8988T (cell line): ENCODE measurements around the gene RTKN2.
A peak's percentile ranks its signal among the peaks of the same experiment; 100 is the strongest.
"Not testable (repeated sequence)": the region's sequence is repeated elsewhere in the genome, so short reads cannot be mapped to it uniquely, and the experiment has no call there.

Experiments
- DNase-seq: peaks from one replicate; pipeline ENCODE4 v3.0.0; 2011

RTKN2 gene, protein sequence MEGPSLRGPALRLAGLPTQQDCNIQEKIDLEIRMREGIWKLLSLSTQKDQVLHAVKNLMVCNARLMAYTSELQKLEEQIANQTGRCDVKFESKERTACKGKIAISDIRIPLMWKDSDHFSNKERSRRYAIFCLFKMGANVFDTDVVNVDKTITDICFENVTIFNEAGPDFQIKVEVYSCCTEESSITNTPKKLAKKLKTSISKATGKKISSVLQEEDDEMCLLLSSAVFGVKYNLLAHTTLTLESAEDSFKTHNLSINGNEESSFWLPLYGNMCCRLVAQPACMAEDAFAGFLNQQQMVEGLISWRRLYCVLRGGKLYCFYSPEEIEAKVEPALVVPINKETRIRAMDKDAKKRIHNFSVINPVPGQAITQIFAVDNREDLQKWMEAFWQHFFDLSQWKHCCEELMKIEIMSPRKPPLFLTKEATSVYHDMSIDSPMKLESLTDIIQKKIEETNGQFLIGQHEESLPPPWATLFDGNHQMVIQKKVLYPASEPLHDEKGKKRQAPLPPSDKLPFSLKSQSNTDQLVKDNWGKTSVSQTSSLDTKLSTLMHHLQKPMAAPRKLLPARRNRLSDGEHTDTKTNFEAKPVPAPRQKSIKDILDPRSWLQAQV

DNA sequence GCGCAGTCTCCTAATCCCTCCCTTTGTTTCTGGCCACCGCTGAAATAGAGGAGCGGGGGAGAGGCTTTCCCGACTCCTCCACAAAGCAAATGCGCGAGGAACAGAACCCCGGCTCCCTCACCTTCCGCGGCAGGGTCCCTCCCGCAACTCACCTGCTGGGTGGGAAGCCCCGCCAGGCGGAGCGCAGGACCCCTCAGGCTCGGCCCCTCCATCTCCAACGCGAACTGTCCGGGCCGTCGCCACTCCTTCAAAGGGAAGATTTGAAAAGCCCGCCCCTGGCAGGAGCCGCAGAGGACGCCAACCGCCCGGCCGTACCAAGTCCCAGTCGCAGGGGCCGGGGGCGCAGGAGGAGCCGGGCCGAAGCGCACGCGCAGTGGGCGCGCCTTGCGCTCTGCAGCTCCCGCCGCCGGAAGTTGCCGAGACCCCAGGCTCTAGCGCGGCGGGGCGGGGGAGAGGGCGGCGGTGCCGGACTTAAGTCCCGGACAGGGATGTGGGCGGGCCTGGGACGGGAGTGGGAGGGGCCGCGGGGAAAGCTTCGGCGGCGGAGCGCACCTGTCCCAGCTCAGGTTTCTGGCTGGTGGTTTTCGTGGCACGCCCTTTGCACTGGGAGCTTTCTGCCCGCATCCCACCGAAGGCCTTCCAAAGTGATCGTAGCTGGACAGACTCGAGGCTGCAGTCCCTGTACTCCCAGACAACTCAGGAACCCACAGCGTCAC, at the start of gene RTKN2:
TSS of gene RTKN2 (minus strand) at position 446 of the 716 bp plus-strand sequence. CDS start at position 212, 234 bp downstream.
- DNase-seq: peak; percentile 73

GRCh38 chr10:62317257-62317656, 48.6 kb upstream of the RTKN2 start:
- no peak for DNase-seq

DNA sequence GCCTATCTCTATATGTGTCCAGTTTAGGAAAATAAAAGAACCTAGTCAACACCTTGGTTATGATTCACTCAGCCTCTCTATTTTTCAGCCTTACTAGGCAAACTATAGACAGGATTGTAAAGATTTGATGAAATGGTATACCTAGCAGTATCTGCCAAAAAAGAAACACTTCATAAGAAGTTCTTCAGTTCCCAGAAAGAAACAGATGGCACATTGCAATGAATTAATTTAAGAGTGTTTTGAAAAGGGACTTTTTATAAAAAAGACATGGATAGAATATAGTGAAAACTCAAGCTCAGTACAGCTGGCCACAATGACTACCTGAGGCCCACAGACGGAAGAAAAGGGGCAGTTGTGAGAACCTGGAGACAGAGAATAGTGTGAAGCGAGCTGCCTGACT, 40.6 kb upstream of the RTKN2 start:
- no peak for DNase-seq

DNA sequence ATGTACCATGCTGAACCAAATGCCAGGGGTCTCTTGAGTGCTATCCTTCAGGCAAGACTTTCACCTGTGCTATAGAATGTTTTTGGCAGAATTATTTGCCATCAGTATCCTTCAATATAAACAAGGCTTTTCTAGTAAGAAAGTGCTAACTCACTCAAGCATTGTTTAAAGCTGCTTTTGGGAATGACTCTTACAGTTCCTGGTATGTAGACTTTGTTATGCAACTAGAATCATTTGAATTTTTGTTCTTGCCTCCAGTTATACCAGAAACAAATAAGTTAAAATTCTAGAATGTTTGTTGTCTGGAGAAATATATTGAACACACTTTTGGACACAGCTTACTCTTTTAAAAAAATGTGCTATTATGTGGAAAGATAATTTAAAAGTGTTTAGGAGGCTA, 39.5 kb upstream of the RTKN2 start:
- no peak for DNase-seq

DNA sequence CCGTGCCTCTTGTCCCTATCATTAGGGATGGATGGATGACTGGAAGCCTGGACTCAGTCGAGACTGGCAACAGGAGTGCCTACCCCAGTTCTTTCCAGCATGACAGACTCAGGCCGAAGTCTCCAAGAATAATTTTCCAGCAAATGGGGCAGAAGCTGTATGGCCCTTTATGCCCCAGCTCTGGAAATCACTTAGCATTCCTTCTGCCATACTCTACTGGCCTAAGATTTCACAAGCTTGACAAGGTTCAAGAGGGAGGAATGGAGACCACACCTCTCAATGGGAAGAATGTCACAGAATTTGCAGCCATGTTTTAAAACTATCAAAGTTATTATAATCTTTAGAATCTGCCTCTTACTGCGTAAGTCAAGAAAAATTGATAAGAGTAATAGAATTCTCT, 39.0 kb upstream of the RTKN2 start:
- DNase-seq: no peak

- DNase-seq: no peak
Observed at GRCh38 chr10:62306663-62307062, 38.0 kb upstream of the RTKN2 start.

DNA sequence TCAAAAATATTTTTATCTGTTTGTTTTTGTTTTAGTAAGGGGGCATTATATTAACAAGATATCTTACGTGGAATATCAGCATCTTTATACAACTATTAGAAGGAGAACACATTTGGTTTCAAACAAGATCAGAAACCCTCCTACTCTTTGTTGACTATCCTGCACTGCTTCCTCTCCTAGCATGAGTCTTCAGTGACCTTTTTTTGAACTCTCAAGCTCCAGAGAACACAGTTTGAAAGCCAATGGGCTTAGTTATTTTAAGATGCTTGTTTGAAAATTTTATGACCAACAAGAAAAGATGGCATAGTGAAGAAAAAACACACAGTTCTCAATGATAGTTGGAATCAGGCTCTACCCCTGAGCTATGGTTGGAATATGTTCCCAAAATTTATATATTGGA, 37.2 kb upstream of the RTKN2 start:
- DNase-seq: no peak

DNA sequence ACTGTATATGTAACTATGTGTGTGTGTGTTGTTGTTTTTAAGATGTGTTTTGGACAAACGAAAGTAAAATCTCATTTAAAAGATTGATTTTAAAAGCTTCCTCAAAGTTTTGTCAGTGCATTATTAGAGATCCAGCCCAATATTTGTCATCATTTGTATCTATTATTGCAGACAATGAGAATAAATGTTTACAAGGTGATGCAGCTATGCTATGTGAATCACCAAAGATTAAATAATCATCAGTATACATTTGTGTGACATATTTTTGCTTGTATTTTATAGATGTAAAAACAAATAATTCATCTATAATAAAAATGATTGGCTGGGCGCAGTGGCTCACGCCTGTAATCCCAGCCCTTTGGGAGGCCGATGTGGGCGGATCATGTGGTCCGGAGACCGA, 35.3 kb upstream of the RTKN2 start:
- no peak for DNase-seq

DNA sequence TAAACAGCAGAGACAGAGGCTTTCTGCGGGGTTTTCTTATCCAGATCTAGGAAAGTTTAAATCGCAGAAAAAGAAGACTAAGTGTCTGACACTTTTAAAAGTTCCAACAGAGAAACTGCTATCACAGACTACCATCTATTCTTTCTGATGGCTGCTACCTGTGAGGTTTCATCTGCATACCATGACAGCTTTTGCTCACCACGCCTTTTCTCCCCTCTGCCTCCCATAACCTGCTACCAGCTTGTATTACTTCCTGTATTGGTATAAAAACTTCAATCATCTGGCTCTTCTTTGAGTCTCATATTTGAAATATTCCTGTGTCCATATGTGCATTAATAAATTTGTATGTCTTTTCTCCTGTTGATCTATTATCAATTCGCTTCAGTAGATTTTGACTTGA, 34.1 kb upstream of the RTKN2 start:
- no peak for DNase-seq

- DNase-seq: no peak
Observed at GRCh38 chr10:62297857-62298256, 29.2 kb upstream of the RTKN2 start.

DNA sequence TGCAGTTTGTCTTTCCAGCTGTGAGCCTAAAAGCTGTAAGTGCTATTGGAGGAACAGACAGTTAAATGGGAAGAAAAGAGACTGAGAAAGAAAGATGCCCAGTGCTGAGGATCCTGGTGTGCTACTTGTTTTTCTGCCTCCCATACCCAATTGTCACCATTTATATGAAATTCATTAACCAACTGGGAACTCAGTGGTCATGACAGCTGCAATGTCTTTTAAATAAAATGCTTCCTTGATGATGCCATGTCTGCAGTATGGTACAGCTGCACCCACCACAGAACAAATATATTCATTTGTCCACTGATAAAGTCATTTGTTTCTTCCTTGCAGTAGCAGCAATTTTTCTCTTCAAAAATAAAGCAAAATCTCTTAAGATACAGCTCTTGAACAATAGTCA, 15.6 kb upstream of the RTKN2 start:
- DNase-seq: no peak

- DNase-seq: not testable (repeated sequence)
Observed at GRCh38 chr10:62281348-62281747, 12.7 kb upstream of the RTKN2 start.

GRCh38 chr10:62280392-62280791, 11.7 kb upstream of the RTKN2 start:
- DNase-seq: not testable (repeated sequence)

GRCh38 chr10:62278441-62278910, 9.8 kb upstream of the RTKN2 start:
- no peak for DNase-seq

GRCh38 chr10:62277971-62278370, 9.3 kb upstream of the RTKN2 start:
- DNase-seq: no peak

GRCh38 chr10:62270020-62270419, 1.4 kb upstream of the RTKN2 start:
- DNase-seq: no peak

DNA sequence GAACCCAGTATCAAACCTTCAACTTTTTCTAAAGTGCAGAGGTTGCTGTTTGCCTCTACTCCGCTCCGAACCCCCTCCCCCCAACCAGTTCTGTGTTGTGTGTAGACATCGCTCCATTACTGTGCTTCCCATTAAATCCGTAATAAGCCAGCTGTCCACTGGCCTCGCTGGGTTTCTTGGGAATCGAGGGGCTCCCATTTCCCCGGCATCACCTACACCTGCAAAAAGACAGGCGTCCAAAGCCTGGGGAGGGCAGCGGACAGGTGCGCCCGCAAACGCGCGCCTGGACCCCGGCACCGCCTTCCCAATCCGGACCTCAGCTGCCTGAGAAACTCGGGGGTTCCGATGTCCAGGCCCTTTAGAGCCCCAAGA, 631 bp downstream of the RTKN2 start:
- no peak for DNase-seq

DNA sequence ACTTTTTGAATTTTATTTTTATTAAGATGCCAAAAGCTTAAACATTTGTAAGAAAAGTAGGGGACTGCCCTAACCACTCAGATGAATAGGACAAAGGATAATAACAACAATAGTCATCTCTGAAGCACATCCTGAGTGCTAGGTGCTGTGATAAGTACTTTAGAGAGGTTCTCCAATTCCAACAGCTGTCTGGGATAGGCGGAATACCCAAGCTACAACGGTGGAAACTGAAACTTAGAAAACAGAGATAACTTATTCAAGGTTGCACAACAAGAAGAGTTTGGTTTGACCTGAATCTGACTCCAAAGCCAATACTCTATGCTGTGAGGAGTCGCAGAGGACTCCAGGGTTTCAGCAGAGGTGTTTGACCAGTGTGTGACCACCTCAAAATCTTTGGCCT, 2.0 kb downstream of the RTKN2 start:
- no peak for DNase-seq

- DNase-seq: no peak
Observed at GRCh38 chr10:62266147-62266546, 2.5 kb downstream of the RTKN2 start.

DNA sequence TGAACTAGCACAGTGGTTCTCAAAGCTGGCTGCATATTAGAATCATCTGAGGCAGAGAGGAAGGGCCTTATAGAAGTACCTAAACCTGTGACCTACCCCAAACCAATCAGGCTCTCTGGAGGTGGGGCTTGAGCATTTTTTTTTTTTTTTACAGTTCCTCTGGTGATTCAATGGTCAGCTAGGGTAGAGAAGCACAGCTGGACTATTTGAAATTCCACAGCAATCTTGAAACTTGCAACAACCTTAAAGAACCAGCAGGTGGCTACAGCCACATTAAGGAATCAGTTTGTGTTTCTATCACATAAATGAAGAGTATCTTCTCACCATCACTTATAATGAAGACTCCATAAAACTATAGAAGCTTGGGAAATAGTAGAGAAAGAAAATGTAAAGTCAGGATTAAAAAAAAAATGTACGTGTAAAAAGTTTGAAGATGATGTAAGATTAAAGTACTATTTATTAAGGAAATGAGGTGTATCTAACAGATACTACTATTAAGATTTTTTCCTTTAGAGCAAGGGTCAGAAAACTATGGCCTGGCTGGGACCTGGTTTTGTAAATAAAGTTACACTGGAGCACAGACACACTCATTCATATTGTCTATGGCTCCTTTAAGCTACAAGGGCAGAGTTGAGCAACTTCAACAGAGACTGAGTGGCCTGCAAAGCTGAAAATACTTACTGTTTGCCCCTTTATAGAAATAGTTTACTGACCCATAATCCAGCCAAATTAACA, 3.8 kb downstream of the RTKN2 start:
- DNase-seq: no peak

- no peak for DNase-seq
Observed at GRCh38 chr10:62264126-62264525, 4.5 kb downstream of the RTKN2 start.

DNA sequence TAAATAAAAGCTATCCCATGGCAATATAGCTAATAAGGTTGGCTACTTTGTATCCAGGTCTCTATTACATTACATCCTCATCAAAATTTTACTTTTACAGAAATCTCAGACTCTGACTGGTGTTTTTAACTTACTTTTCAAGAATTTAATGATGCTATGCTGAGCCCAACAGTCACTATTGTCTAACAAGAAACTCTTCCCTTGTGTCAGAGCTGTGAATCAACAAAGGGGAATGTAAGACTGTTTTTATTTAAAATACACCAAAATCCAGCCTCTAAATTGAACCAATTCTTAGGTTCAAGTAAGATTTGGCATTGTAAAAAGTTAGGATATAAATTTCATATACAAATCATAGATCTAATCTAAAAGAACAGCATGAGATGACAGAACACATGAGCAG, 7.0 kb downstream of the RTKN2 start:
- DNase-seq: no peak

GRCh38 chr10:62259998-62260397, 8.6 kb downstream of the RTKN2 start:
- DNase-seq: no peak
